GM21786 (cell line): Measurements from ENCODE around the gene XXYLT1.
"Not testable (repeated sequence)": the region's sequence is repeated elsewhere in the genome, so short reads cannot be mapped to it uniquely, and the experiment has no call there.

Experiments used
- ATAC-seq: cut with Tn5 transposase; IDR thresholded peaks from one replicate; pipeline ENCODE4 v1.9.1; 2021; ENCODE audit not compliant: unreplicated experiment

The XXYLT1 gene

DNA sequence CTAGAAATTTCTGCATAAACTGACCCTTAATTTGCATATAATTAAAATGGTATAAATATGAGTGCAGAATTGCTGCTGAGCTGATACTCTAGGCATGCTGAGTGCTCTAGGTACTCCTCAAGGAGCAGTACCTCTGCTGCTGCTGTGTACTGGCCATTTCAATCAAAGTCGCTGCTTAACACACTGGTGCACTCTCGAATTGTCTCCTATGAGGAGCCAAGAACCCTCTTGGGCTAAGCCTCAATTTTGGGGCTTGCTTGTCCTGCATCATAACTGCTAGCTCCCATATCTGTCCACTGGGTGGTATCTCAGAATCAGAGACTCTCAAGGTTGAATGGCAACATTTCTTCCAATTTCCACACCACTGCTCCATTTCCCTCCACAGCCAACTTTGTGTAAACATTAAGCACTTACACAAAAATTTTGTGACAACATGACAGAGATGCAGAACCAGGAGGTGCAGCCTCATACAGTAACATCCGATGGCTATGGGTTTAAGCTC is 82.5 kb downstream of the XXYLT1 start:
- no peak for ATAC-seq

DNA sequence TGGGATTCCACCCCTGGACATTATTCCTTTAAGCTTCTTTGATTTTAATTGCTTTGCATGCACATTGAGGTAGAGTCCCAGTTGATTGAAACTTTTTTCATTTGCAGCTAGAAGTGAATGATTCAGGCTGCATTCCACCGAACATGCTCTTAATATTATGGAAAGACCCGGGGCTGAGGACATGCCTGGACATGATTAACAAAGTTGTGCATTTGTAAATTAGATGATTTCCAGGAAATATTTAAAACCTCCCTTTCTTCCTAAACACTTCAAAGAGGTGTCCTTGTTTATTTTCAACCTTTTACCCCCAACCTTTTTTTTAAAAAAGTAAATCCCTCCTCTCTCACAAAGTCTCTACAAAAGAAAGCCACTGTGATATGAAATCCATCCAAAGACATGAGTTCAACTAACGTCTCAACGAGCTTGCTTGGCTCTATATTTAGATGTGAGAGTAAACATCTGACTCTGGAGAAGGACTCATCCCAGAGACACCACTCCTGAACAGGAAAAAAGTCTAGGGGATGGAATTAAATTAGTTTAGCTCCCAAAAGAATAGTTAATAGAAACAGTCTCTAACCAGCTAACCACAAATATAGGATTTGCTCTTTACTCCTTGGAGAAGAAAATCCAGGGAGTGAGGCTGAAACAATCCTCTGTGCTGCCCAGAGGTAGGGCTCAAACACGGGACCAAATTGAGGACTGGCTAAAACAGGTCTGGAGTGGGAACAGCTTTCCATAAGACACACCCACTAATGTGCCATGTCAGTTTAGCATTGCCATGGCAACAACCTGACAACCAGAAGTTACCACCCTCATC is 83.1 kb downstream of the XXYLT1 start:
- no peak for ATAC-seq

DNA sequence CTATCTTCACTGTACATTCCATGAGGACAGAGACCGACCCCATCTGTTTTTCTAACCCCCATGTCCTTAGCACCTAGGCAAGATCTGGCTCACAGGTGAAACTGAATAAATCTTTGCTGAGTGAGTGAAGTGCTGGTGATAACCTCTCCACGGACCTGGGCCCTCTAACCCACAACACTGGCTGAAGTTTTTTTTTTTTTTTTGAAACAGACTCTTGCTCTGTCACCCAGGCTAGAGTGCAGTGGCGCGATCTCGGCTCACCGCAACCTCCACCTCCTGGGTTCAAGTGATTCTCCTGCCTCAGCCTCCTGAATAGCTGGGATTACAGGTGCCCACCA is 84.3 kb downstream of the XXYLT1 start:
- not testable (repeated sequence) for ATAC-seq

DNA sequence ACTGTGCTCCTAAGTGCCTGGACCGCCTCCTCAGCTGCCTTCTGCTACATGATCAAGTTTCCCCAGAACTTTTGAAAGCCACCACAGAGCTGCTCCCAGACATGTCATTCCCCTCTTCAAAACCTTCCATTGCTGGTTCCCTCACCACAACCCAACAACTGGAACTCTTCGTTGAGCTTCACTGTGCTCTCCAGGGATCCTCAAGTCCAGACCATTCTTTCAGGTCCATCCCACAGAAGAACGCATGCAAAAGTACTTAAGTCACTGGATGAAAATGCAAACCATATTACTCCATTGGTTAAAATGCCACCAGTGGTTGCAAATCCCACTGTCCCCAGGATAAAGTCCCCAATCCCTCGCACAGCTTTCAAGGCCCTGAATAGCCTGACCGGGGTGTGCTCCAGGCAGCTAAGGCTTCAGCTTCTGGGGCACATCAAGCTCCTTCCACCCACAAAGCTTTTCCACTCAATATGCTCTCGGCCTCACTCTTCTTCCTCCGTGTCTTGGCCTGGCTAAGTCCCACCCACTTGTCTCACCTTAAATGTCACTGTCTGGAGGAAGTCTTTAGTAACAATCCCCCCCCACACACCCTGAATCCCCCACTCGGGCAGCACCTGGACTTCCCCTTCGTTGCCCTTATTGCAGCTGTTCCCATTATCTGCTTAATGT is 84.8 kb downstream of the XXYLT1 start:
- ATAC-seq = no peak

DNA sequence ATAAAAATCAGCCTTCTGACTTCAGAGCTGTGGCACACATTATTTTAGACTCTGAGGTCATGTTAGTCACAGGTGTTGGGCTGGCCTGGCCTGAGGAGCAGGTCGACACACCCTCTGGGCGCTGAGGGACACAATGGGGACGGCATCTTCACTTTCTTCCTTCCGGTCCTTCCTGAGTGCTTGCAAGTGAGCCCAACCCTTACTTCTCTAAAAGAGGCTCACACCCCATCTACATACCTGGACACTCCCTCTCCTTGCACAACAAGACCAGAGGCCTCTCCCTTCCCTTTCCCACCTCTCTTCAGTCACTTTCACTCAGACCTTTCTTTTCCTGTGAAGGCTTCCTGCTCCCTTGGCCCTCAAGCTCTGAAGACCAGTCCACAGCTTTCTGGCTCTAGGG is 85.4 kb downstream of the XXYLT1 start:
- no peak for ATAC-seq

DNA sequence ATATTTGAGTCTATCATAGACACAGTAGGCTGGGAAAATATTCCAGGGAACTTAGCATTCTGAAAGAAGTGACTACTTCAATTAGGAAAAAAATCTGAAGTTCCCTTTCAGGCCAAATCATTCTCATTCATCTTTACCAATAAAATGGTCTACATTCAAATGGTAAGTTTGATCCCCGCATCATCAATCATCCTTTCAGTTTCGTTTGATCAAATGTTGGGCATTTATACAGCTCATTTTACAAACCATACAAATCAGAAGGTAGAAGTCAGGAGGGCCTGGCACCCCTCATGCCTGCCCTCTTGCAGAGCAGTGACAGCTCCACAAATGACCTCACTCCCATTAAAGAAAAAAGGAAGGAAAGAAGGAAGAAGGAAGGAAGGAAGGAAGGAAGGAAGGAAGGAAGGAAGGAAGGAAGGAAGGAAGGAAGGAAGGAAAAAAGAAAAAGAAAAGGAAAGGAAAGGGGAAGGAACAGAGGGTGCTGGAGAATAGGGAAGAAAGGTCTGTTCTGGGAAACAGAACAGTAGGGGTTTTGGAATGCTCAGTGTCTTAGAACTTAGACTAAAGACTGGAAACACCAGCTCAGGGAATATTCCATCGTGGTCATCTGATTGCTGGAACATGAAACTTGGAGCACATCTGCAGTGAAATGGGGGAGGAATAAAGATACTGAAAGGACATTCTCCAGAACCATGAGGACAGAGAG is 86.1 kb downstream of the XXYLT1 start:
- no peak for ATAC-seq

DNA sequence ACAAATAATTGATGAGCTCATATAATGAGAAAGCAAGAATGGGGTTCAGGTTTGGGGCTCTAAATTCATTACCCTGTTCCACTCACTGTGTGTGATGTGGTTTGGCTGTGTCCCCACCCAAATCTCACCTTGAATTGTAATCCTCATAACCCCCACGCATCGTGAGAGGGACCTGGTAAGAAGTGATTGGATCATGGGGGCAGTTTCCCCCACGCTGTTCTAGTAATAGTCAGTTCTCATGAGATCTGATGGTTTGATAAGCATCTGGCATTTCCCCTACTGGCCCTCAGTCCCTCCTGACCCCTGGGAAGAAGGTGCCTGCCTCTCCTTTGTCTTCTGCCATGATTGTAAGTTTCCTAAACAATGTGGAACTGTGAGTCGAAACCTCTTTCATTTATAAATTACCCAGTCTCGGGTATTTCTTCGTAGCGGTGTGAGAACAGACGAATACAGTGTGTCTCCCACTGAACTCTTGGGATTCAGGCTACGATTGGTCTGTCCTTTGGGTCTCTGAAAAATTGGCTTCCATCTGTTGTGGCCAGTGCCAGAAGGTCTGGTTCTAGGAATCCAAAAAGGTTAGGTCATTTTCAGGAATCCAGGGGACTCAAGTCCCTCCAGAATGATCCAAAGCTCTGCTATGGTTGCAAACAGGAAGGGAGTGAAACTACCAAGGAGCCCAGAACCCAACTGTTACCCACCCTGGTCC is 87.7 kb downstream of the XXYLT1 start:
- ATAC-seq = no peak

GRCh38 chr3:195182470-195182795 is 88.5 kb downstream of the XXYLT1 start:
- no peak for ATAC-seq

DNA sequence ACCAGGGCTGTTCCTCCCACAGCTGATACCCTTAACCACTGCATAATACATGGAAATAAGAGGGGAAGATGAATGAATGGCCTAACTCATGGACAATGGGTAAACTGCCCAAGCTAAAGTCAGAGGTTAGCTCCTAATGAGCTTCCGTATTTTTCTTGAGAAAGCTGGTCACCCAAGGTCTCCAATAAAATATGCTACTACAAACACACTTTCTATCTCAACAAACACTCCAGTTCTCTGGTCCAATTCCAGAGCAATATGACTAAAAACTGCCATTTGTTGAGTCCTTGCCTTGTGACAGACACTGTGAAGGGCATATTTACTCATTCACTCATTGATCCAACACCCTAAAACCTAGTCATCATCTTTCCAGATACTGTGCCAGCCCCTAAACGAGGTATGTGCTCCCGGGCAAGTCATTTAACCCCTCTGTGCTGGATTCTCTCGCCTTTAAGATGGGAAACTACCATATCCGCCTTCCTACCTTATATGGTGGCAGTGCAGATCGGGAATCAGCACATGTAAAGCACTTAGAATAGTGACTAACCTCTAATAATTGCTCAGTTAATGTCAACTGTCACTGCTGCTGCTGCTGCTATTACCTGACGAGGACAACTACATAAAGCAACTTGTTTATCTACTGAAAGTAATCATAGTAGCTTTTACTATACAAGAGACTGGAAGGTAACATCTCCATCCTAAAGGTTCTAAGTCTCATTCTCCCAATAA is 89.1 kb downstream of the XXYLT1 start:
- ATAC-seq = no peak

DNA sequence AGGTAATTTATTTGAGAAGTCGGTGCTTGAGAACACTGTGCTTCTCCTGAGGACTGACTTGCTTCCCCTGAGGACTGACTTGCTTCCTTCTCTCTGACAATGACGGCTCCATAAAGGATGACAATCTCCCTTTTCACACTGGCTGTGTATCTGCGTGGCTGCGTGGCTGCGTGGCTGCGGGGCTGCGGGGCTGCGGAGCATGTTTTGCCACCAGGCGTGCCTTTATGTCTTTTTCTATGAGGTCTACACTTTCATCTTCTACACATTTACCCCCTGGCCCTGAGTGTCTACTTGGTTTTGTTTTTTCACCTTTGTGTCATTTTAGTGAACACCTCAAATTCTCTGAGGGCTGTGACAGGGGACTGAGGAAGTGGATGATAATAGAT is 89.9 kb downstream of the XXYLT1 start:
- ATAC-seq = no peak

DNA sequence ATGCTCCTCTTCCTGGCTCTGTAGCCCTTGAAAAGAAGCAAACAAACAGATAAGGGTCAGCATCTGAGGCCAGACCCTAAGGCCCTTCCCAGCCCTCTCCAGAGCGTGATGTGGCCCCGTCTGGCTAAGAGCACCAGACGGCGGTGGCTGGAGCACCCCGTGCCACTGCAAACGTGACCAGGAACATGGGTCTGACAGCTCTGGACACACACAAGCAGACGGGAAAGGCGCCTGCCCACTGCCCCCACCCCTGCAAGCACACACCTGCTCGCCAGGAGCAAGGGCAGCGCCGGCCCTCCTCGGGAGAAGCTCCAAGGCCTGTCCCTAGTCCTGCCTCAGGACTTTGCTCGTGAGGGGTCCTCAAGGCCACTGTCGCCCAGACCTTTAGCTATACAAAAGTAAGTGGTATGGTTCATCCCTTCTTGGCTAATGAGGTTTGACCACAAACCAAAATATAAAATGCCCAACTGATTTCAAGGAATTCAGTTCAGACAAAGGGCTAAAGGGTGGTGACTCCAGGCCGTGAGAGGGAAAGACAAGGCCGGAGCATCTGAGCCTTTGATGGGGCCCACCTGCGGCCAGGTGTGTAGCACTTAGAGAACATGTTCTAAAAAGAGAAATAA is 90.4 kb downstream of the XXYLT1 start:
- ATAC-seq = no peak

GRCh38 chr3:195179776-195180489 is 91.0 kb downstream of the XXYLT1 start:
- ATAC-seq = no peak

DNA sequence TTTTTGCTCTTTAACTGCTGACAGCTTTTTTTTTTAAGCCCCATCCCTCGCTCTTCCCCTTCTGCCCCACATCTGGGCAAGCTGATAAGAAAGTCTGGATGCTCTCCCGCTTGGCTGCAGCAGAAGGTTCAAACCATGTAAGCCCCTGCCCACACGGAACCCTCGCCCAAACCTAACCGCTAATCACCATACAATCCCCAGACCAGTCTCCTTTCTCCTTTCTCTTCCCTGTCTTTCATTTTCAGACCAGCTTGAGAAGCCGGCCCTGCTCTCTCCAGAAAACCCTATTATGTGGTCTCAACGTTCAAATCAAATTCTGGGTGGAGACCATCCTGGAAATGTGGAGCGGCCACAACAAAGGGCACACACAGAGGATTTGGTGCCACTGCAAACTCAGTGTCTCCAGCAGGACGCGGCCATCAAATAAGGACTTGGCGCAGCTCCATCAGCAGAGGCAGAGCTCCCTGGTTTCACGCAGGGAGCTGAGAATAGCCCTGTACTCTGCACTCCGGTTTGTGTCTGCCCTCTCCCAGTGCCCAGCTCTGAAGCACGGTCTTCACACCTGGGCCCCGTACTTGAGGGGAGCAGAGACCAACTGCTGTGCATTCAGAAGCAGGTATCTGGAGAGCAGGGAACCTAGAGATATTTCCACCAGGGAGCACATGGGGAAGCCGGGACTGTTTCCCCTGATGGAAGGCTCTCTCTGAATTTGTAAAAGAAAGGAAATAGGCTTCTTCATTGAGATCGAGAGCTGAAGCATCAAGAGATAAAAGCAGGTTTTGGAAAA is 92.6 kb downstream of the XXYLT1 start:
- no peak for ATAC-seq

DNA sequence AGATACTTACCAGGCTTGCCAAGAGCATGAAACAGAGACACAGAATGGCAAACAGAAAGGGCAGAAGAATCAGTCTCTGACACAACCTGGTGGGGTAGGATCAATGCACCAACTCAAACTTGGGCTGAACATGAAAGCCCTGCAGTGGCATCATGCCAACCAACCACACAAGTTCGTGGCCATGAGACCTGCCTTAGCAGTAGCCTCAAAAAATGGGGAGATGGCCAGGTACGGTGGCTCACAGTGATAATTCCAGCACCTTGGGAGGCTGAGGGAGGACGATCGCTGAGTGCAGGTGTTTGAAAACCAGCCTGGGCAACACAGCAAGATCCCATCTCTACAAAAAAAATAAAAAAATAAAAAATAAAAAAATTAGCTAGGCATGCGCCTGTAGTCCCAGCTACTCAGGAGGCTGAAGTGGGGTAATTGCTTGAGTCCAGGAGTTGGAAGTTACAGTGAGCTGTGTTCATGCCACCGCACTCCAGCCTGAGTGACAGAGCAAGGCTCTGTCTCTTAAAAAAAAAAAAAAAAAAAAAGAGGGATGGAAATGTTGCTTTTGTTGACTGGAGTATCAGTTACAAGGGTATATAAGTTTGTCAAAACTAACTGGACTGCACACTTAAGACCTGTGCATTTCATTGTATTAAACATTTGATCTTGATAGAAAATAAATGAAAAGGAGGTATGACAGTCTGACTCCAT is 93.4 kb downstream of the XXYLT1 start:
- ATAC-seq = no peak

GRCh38 chr3:195176776-195177175 is 94.2 kb downstream of the XXYLT1 start:
- ATAC-seq = no peak

DNA sequence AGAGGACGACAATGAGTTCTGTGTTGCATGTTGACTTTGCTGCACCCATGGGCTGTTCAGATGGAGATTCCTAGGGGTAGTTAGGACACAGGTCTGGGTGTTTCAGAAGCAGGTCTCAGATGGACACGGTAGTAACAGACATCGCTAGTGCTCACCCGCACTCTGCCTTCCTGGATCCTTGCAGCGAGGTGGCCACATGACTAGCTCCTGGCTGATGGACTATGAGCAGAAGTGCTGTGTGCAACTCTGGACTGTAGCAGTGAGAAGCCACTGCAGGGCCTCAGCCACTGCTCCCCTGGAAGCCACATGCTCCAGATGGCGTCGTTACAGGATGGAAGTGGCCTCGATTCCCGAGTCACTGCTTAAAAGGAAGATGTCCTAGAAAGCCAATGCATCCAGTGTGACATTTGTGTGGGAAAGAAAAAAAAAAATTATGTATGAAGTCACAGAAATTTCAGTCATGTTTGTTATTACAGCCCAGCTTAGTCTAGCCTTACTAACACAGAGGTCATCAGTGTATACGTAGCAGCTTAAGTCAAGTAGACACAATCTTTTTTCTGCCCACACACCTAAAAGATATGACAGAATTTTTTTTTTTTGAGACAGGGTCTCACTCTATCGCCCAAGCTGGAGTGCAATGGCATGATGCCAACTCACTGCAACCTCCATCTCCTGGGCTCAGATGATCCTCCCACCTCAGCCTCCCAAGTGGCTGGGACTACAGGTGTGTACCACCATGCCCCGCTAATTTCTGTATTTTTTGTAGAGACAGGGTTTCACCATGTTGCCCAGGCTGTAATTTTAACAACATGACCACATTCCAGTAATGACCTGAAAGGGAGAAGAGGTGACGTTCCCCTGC is 95.3 kb downstream of the XXYLT1 start:
- no peak for ATAC-seq

DNA sequence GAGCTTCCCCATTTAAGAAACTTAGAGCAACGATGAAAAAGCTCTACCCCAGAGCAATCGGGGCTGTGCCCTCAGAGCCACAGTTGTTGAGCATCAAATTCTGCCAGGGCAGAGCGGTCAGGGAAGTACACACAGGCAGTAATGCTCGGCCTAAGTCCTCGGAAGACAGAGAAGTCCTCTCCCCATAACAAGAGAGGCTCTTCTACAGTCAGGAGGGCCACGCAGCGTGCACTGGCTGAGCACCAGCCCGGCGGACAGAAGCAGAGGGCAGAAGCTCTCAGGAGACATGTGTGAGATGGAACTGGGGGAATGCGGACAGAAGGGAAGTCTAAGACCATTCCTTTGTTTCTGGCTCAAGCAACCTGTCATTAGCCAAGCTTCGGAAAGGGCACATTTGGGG is 95.9 kb downstream of the XXYLT1 start:
- ATAC-seq = no peak
